Renal cortical epithelial cell (primary cell): ENCODE data around the gene PSPN. TPM values are rescaled to one million over a fixed set of nuclear protein-coding genes. Genes with fewer than 3 reads are reported as not detected.
"Not testable (repeated sequence)": the region's sequence is repeated elsewhere in the genome, so short reads cannot be mapped to it uniquely, and the experiment has no call there.

ENCODE experiments used
- DNase-seq: peaks from one replicate; pipeline ENCODE4 v3.0.0-alpha.2; 2011; ENCODE audit warnings: low read depth
- total RNA-seq: library from RNA; depleted of rRNA; stranded (reverse); fragments of >200 nt; gene quantifications from 2 replicates; pipeline ENCODE4 v1.2.3, GENCODE V29; 2014

The PSPN gene
- total RNA-seq, 1 donor from 2014 or later = 2.2 TPM

GRCh38 chr19:6402837-6403608, 27.3 kb upstream of the PSPN start:
- DNase-seq = peak; percentile 47

GRCh38 chr19:6402058-6402457, 26.3 kb upstream of the PSPN start:
- DNase-seq = no peak

GRCh38 chr19:6400062-6400944, 24.6 kb upstream of the PSPN start:
- not testable (repeated sequence) for DNase-seq

GRCh38 chr19:6396305-6396704, 20.6 kb upstream of the PSPN start:
- DNase-seq = no peak

GRCh38 chr19:6394831-6395230, 19.1 kb upstream of the PSPN start:
- no peak for DNase-seq

GRCh38 chr19:6393983-6394412, 18.3 kb upstream of the PSPN start:
- no peak for DNase-seq

GRCh38 chr19:6393074-6393982, 17.6 kb upstream of the PSPN start, which contains the start of gene GTF2F1:
Gene GTF2F1, minus strand, starts transcription at chr19:6393164. Its CDS starts 169 bp downstream, at chr19:6392995.
- DNase-seq = peak; percentile 85

- DNase-seq = no peak
Measured at GRCh38 chr19:6392221-6393073, 16.7 kb upstream of the PSPN start.

GRCh38 chr19:6387372-6387771, 11.6 kb upstream of the PSPN start:
- DNase-seq = no peak

- DNase-seq = no peak
Measured at GRCh38 chr19:6384381-6384780, 8.6 kb upstream of the PSPN start.

GRCh38 chr19:6383188-6383587, 7.5 kb upstream of the PSPN start:
- no peak for DNase-seq

- DNase-seq = no peak
Measured at GRCh38 chr19:6381030-6381750, 5.5 kb upstream of the PSPN start.

- no peak for DNase-seq
Measured at GRCh38 chr19:6379744-6380143, 4.0 kb upstream of the PSPN start.

- no peak for DNase-seq
Measured at GRCh38 chr19:6378486-6378885, 2.8 kb upstream of the PSPN start.

GRCh38 chr19:6378041-6378440, 2.3 kb upstream of the PSPN start:
- peak; percentile 65 for DNase-seq

GRCh38 chr19:6376512-6377190, 918 bp upstream of the PSPN start:
- DNase-seq = no peak

- no peak for DNase-seq
Measured at GRCh38 chr19:6374711-6375410, 872 bp downstream of the PSPN start.

GRCh38 chr19:6374161-6374709, 1.5 kb downstream of the PSPN start:
- DNase-seq = no peak

GRCh38 chr19:6373813-6374108, 2.0 kb downstream of the PSPN start:
- DNase-seq = no peak
